HG03280 (cell line): ENCODE results near the gene SSBP4.

Source experiments
- ATAC-seq: cut with Tn5 transposase; IDR thresholded peaks from one replicate; pipeline ENCODE4 v1.9.1; 2021; ENCODE audit warnings: mild to moderate bottlenecking, moderate library complexity; ENCODE audit not compliant: unreplicated experiment

The SSBP4 gene

DNA sequence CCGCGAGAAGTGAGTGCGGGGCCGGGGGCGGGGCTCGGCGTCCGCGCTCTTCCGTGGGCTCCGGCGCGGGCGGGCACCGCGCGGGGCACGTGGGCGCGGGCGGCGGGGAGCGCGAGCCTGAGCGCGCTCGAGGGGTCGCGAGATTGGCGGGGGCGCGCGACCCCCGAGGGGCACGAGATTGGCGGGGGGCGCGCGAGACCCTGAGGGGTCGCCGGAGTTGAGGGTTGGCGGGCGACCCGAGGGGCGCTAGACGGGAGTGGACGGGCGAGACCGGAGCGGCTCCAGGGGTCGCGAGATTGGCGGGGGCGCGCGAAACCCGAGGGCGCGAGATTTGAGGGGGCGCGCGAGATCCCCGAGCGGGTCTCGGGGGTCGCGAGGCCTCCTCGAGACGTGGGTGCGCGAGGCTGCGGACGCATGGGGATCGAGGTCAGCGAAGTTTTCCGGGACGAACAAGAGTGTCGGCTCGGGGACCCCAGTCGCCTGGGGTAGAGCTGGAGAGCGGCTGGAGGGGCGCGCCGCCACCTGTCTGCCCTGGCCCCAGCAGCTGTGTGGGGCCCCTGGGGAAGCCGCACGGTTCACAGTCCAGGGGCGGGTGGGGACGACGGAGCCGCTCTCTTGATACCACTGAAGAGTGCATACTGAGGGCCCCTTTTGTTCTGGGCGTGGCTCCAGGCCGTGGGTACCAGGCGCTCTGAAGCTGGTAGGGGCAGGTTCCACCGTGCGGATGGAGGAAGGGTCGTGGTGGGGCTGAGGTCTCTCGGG is 682 bp downstream of the SSBP4 start:
- peak; percentile 18 for ATAC-seq

DNA sequence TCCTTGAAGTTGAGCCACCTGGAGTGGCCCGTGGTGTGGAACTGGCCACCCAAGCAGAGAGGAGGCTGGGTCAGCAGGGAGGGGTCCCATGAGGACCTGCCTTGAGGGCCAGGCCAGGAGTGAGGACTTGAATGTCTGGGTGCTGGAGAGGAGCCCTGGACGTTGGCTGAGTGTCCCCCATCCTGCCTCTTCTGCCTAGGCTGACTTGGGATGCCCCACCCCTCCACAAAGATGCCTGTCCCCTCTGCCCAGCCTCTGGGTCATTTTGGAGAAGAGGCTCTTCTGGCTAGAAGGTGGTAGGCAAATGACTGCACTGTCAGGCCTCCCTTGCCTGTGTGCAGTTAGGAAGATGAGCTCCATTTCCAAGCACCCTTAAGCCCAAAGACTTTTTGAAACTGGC is 1.7 kb downstream of the SSBP4 start:
- ATAC-seq = no peak

DNA sequence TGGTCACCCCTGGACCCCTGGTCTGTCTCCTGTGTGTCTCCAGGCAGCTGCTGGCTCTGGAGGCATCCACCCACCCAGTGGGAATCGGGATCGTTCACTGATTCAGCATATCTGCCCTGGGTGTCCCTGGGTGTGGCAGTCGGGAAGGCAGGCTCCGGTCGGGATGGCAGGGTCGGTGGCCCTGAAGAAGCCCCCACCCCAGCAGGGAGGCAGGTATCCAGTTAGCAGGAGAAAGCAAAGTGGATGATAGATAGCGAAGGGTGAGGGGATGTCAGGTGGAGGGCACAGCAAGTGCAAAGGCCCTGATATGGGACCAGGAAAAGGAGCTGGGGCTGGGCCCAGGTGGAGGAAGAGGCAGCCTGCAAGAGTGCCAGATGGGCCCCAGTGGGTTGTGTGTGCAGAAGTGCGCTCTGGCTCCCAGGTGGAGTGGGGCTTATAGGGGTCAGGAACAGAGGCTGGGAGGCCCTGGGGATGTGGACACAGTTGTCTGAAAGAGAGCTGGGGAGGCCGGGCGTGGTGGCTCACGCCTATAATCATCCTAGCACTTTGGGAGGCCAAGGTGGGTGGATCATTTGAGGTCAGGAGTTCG is 2.3 kb downstream of the SSBP4 start:
- ATAC-seq = no peak

DNA sequence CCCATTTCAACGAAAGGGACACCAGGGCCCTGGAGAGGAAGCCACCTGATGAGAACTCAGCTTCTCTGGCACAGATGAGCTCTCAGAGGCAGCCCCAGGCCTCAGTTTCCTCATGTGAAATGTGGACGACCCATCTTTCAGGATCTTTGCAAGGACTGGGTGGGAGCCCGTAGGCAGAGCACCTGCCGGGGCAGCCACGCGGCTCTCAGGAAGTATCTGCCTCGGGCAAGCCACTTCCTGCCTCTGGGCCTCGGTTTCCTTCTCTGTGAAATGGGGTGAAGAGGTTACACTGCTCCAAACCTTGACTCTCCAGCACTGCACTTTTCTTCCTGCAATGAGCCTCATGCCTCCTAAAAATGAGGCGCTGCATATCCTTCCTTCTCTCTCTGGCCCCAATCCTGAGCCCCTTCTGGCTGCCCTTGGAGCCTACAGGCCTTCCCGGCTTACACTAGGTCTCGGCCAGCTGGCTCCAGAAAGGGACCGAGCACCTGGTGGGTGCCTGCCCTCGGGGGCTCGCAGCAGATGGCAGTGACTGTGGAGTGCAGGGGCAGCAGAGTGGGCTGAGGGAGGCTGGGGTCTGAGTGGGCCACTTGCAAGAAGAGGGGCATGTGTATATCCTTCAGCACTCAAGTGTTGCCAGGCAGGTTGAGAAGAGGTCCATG is 3.5 kb downstream of the SSBP4 start:
- ATAC-seq = no peak

DNA sequence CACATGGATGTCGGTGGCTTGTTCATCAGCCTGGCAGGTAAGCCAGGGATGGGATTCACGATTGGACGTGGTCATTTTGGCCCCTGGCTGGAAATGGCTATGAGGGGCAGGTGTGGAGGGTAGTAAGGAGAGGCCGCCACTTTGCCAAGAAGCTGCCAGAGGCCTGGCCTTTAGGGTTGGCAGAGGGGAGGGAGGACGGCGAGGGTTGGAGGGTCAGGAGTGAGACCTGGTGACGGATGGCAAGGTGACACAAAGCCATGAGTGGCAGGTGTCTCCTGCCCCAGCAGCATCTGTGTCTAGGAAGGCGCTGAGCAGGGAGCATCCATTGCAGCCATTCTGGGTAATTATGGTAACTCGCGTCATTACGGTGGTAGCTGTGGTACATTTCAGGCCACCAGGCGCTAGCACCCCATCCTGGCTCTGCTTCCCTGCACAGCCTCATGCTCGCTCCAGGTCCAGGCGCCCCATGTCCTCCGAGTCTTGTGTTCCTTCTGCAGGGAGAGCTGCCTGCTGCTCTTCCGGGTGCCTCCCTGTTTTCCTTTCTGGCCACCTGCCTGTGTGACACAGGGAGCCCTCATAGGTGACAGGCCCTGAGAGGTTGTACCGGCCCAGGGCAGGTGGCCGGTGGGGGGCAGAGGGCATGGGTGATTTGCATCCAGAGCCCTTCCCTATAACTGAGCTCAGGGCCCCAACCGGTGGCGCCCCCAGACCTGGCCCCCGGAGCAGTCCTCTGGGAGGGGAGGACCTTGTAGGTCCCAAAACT is 4.2 kb downstream of the SSBP4 start:
- ATAC-seq = no peak

DNA sequence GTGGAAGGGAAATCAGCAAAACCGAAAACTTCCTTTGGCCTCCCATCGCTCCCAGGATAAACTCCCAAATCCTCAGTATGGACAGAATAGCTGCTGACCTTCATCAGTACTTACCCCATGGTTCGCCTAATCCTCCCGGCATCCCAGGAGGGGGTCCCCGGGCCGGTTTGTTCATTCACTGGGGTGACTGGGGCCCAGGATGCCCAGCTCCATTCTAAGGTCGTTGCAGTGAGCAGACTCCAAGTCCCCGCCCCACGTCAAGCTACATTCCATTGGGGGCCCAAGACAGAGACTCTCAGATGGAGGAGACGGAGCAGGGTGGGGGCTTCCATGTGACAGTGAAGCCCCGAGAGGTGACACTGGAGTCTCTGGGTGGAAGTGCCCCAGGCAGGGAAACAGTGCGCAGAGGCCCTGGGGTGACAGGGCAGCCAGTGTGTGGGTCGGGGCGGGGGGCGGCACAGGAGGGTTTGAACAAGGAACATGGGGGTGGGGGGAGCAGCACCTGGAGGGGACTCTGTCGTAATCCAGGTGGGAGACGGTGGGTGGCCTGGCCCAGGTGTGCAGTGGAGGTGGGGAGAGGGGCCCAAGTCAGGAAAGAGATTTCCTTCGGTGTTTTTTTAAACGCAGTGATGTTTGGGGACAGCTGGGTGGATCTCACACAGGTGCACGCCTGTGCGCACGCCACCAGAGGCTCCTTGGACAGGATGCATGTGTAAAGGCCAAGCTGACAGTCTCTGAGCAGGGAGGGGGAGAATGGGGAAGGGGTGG is 5.1 kb downstream of the SSBP4 start:
- no peak for ATAC-seq

DNA sequence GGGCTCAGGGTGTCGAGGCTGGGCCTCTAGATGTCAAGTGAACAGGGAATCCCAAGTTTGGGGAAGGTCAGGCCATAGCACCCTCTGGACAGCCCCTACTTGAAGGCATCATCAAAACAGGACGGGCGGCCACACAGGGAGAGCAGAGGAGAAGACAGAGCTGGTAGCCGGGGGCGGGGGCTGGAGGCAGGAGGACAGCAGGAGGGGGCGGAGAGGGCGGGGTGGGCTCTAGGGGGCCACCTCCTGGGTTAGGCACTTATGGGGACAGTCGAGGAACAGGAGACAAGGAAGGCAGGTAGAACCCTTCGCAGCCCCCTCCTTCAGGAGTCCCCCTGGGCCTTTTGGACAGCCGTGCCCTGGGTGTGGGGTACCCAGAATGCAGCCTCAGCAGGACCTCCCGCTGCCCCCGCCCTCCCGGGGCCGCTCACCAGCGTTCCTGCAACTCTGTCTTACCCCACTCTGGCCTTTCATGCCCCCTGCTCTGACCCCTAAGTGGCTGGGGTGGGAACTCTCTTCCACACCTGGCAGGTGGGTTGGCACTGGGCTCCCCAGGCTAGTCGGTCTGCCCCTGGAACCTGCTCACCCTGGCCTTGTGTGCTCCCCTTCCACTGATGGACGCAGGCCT is 5.8 kb downstream of the SSBP4 start:
- no peak for ATAC-seq

DNA sequence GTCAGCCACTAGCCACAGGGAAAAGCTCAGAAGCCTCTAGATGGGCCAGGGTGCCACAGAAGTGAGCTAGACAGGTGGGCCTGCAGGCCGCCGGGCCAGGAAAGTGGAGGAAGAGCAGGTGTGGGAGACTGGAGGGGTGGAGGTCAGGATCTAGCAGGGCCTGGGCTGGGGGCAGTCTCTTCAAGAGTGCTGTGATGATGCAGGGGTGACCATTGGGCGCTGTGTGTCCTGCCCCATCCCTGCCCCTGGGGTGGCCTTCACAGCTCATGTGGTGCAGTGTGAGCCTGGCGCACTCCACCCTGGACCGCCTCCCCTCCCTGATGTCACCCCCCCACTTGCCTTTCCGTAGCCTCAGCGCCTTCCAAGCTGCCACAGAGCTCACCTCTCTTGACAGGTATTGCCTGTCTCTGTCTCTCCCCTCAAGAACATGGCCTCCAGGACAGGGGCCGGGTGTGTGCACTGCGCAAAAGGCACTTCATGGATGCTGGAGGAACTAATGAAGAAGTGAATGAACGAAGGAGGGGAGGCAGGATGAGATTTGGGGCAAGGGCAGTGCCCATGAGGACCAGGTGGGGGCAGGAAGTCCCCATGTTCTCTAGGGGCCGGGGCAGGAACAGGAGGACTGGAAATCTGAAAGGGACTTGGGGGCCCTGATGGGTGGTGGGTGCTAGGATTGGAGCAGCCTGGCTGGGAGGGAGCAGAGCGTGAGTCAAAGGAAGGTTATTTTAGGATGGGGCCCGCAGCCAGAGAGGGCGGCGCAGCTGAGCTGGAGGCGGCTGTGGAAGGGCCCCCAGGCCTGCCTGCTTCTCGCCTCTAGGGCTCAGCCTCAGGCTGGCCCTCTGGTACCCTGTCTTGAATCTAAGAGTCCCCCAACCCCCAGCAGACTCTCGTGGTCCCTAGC is 6.6 kb downstream of the SSBP4 start:
- no peak for ATAC-seq

DNA sequence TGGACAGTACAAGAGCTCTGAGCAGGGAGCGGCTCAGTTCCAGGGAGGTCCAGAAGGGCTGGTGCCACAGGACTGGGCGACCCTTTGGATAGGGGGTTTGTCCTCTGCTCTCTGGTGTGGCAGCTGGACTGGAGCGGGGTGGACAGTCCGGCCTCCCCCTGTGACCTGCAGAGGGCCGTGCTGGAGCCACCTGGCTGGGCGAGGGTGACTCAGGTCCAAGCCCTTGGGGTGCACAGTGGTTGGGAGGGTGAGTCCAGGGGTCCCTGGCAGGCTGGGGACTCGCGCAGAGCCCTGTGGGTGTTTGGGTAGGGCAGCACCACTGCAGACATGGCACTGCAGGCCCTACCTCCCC is 7.2 kb downstream of the SSBP4 start:
- no peak for ATAC-seq

DNA sequence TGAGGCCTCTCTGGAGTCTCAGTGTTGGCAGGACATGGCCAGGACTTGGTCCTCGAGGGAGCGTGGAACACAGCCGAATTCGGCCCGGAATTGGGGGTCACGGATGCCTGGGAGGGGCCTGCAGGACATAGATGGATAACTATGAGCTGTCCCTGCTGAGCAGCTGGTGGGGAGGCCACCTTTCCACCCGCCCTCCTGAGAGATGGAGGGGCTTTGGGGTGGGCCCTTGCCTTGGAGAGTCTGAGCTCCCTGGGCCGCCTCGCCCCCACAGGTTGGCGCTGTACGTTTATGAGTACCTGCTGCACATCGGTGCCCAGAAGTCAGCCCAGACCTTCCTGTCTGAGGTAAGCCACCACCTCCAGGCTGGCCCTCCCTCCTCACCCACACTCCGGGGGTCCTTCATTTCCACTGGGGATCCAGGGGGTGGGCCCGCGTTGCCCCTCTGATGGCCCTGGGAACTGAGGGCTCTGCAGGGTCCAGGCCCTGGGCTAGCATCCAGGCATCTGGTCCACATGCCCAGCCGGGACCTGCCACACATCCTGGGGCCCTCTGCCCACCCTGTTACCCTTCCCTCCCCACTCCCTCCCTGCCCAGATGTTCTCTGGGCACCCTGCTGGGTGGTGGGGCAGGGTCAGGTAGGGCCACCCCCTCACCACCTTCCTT is 8.0 kb downstream of the SSBP4 start:
- no peak for ATAC-seq

DNA sequence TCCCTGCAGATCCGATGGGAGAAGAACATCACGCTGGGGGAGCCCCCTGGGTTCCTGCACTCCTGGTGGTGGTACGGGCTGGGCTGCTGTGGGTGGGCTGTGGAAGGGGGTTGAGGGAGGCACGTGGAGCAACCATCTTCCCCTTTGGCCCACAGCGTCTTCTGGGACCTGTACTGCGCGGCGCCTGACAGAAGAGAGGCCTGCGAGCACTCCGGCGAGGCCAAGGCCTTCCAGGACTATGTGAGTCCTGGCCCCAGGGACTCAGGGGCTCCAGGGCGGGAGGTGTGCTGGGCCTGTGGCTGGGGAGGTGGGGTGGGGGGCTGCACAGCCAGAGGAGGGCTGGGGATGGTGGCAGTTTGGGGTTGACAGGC is 8.5 kb downstream of the SSBP4 start:
- ATAC-seq = no peak

DNA sequence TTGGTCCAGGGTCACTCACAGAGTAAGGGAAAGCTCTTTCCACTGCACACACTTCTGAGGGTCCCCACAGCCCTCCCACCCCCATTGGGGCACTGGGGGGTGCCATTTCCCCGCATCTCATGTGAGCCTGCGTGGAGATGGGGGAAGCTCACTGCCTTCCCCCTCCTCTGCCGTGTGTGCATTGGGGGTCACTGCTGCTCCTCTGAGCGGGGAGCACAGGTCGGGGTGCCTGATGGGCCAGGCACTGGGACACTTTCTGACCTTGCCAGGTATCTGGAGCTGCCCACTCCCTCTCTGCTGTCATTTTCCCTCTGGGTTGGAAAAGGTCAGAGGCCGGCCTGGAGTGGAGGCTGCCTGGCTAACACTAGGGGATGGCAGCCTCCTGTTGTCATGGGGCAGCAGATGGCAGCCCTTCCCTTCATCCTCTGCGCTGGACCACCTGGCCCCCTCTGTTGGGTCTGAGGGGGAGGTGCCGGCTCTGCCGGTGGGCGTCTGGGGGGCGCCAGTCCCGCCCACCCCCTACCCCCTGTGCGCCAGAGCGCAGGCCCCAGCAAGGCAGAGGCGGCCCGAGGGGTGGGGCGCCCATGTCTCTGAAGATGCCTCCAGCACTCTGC is 9.1 kb downstream of the SSBP4 start:
- ATAC-seq = no peak

DNA sequence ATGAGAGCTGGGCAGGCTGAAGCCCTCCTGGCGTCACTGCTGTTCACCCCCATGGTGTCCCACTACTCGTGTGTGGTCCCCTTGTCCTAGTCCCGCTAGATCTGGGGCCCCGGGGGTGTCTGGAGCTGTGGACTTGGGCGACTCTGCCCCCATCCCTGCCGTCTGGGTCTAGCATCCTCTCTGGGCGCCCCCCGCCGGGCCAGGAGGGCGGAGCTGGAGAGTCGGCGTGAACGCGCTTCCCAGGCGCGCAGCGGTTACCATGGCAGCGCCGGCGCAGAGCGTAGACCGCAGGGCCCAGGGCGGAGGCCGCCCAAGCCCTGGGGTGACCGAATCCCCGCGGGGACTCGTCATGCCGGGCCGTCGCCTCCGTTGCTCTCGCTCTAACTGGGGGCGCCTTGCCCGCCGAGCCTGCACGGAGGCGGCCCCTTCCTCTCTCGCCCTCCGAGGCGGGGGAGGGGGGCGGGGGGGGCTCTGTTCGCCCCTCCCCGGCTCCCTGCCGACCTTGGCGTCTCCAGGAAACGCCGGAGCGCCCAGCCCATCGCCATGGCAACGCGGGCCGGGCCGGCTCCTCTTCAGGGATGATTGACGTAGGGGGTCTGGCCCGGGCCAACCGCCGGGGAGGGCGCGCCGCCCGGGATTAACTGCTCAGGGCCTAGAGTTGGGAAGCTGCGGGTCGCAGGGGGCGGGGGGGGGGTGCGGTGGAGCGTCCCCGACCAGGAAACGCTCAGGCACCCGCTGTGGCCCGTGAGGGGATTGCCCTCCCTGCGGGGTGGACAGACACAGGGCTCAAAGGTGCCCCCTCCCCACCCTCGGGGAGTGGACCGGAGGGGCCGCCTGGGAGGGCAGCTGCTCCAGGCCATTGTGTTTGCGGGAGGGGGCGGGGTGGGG is 9.8 kb downstream of the SSBP4 start:
- ATAC-seq = peak; percentile 55

DNA sequence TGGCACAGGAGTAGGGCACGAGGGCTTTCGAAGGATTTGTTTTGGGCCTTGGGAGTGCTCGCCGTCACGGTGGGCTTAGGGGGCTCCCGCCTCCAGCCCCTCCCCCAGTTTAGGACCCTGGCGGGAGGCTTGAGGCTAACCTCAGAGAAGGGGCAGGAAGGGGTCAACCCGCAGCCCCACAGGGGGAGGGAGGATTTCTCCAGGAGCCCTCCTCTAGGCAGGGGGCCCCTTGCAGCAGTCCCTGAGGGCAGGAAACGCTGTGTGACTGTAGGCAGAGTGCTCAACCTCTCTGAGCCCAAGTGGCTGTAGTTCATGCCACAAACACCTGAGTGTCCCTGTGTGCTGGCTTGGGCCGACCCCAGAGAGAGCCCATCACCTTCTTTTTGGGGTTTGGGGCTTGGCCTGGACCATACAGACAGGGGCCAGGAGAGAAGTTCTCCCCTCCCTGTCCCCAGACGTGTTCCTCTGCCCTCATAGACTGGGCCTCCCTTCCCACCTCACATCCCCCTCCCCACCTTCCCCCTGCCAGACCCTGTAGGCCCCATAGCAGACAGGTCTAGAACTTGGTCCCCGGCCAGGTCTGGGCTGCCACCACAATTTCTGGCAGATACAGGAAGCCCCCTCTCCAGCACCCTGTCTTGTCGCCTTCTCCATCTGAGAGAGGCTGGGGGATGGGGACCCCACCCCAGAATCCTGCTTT is 10.7 kb downstream of the SSBP4 start:
- no peak for ATAC-seq

DNA sequence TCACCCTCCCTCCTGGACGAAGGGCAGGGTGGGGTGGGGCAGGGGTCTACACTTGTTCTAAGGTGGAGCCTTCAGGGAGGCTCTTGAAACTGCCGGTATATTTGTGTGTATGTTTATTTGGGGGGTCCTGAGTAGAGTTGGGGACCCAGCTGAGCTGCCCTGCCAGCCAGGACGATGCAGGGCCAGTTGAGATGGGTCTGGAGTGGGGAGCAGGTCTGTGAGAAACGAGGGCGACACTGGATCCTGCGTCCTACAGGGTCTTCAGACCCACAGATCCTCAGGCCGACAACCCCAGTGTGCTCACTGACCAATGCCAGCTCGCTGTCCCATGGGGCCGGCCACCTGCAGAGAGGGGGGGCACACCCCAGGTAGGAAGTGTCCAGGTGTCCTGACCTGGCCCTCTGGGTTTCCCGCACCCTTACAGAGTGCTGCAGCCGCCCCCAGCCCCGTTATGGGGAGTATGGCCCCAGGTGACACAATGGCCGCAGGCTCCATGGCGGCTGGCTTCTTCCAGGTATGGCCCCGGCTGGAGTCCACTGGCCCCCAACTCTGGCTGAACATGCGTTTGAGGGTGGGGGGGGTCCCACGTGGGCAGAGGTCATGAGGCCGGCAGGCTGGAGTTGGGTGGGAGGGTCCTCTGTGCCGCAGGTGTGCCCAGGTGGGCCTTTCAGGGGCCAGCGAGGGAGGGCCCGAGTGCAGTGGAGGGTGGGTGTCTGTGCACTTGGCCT is 11.4 kb downstream of the SSBP4 start:
- ATAC-seq = no peak
